Caco-2 (cell line): ENCODE measurements around the gene SLC4A11. TPM values are rescaled to one million over a fixed set of nuclear protein-coding genes. Genes with fewer than 3 reads are reported as not detected.

Experiments used
- BruUV-seq: library from RNA; stranded (reverse); fragments of 400-500 nt; replicated peaks from 2 replicates; lab custom pipeline; 2021; lab: Mats Ljungman, UMichigan
- CTCF ChIA-PET: fragments of 300-600 bp; sonication (Branson Sonifier 250); formaldehyde crosslinking; loops from one replicate; lab custom pipeline; 2022; ENCODE audit warnings: antibody characterized with exemption; lab: Charles Lee
- POLR2A ChIA-PET: fragments of 300-600 bp; sonication (Branson Sonifier 250); formaldehyde crosslinking; loops from one replicate; lab custom pipeline; 2022; ENCODE audit warnings: antibody characterized with exemption; lab: Charles Lee
- DNase-seq, 2 experiments: peaks; one replicate each; pipeline versions ENCODE4 v3.0.0 to v3.0.0-alpha.2; 2020 to 2022
- H3K27me3 ChIP-seq: replicated peaks from 2 replicates; pipeline ENCODE4 v1.6.0; 2011; ENCODE audit warnings: low read length; ENCODE audit not compliant: control insufficient read depth, insufficient read depth
- H3K36me3 ChIP-seq: 2 replicates; pipeline ENCODE4 v1.5.1; 2011; ENCODE audit warnings: low read length; ENCODE audit not compliant: control insufficient read depth, insufficient read depth
- H3K4me1 ChIP-seq: fragments of 250-450 bp; sonication (Bioruptor Pico); 2 replicates; pipeline ENCODE4 v1.5.1; 2020; ENCODE audit warnings: mild to moderate bottlenecking
- H3K4me3 ChIP-seq: 2 replicates; pipeline ENCODE4 v1.5.1; 2011; ENCODE audit warnings: low read depth, mild to moderate bottlenecking, control low read depth, low read length
- H3K9me3 ChIP-seq: fragments of 250-450 bp; sonication (Bioruptor Pico); 2 replicates; pipeline ENCODE4 v1.5.1; 2020; ENCODE audit warnings: mild to moderate bottlenecking, moderate library complexity
- H3K27ac Mint-ChIP-seq: one replicate; pipeline ENCODE4 v1.8.0; 2022; ENCODE audit warnings: mixed read lengths; ENCODE audit not compliant: unreplicated experiment
- H3K27me3 Mint-ChIP-seq: one replicate; pipeline ENCODE4 v1.8.0; 2022; ENCODE audit warnings: mixed read lengths; ENCODE audit not compliant: insufficient read depth, unreplicated experiment
- H3K36me3 Mint-ChIP-seq: one replicate; pipeline ENCODE4 v1.8.0; 2022; ENCODE audit warnings: mild to moderate bottlenecking, mixed read lengths; ENCODE audit not compliant: insufficient read depth, unreplicated experiment
- H3K4me1 Mint-ChIP-seq: one replicate; pipeline ENCODE4 v1.8.0; 2022; ENCODE audit warnings: low read depth, mixed read lengths; ENCODE audit not compliant: unreplicated experiment
- H3K4me3 Mint-ChIP-seq: one replicate; pipeline ENCODE4 v1.8.0; 2022; ENCODE audit warnings: mild to moderate bottlenecking, moderate library complexity, mixed read lengths; ENCODE audit not compliant: unreplicated experiment
- H3K9me3 Mint-ChIP-seq: one replicate; pipeline ENCODE4 v1.8.0; 2022; ENCODE audit warnings: mixed read lengths; ENCODE audit not compliant: unreplicated experiment
- intact Hi-C: fragments of 100-400 bp; cut with micrococcal nuclease; formaldehyde crosslinking; loops from one replicate; pipeline ENCODE4 v1.10.0; 2022; ENCODE audit not compliant: unreplicated experiment
- total RNA-seq: library from RNA; stranded (reverse); gene quantifications from 2 replicates; pipeline ENCODE4 v1.2.3, GENCODE V29; 2022
- TF ChIP-seq, protein P1 (sequence below), 2 experiments: fragments of 200-600 bp in 1 of 2; IDR thresholded peaks; 1 replicate in 1 of 2; 2 replicates in 1 of 2; pipeline versions ENCODE4 v1.5.1 to v1.8.0; 2011 to 2022; ENCODE audit warnings: antibody characterized with exemption in 1 of 2, control low read depth in 1 of 2, inconsistent platforms in 1 of 2, low read depth in 1 of 2, low read length in 1 of 2, mild to moderate bottlenecking in 1 of 2, moderate library complexity in 1 of 2; ENCODE audit not compliant: insufficient read depth in 1 of 2, severe bottlenecking in 1 of 2, unreplicated experiment in 1 of 2

The SLC4A11 gene
- total RNA-seq, 1 experiment from 2014 or later: 9.5 TPM

DNA sequence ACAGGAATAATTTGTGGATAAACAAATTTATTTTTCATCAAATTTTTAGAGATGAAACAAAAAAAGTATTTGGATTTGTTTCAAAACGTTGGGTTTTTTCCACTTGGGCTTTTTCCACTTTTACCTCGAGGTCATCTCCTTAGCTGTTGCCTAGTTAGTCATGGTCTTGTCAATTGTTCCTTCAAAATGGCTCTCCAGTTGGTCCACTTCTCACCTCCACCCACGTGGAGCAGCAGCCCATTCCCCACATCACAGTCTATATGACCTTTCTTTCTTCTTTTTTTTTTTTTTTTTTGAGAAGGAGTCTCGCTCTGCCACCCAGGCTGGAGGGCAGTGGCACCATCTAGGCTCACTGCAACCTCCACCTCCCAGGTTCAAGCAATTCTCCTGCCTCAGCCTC is 6.7 kb upstream of the SLC4A11 start:
- H3K4me1 Mint-ChIP-seq: peaks cover 34% of the 10 kb centered on the region
- POLR2A ChIA-PET: no interaction called here

DNA sequence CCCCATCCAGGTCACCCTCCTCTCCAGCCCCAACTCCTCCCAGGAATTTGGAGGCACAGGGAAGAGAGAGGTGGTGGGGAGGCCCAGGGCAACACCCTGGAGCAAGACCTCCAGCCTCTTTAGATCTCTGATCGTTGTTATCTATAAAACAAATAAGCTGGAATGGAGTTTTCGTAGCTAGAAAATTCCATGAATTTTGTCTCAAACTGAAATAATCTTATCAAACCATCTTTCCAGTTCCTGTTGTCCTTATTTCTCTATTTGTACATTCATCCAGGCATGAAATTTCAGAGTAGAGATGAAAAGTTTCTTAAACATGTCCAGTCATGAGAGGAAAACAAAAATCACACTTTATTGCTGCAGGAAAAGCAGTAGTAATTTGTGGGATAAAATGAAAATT is 6.2 kb upstream of the SLC4A11 start:
- H3K4me1 ChIP-seq: peaks cover 7% of the 10 kb centered on the region
- Mint-ChIP-seq H3K36me3 (peaks cover 5% of the 10 kb centered on the region), H3K4me1 (peaks cover 36% of the 10 kb centered on the region), H3K27ac (no peak overlapping the region), H3K27me3 (no peaks in the 10 kb centered on the region), H3K4me3 (no peak overlapping the region), H3K9me3 (no peaks in the 10 kb centered on the region)
- no peaks in the 10 kb centered on the region for H3K36me3 ChIP-seq
- no peaks in the 10 kb centered on the region for H3K27me3 ChIP-seq
- no peak for DNase-seq
- ChIA-PET POLR2A (no interaction called here), CTCF (no interaction called here)
- BruUV-seq: no TSS peak
- TF ChIP-seq, protein P1, sequence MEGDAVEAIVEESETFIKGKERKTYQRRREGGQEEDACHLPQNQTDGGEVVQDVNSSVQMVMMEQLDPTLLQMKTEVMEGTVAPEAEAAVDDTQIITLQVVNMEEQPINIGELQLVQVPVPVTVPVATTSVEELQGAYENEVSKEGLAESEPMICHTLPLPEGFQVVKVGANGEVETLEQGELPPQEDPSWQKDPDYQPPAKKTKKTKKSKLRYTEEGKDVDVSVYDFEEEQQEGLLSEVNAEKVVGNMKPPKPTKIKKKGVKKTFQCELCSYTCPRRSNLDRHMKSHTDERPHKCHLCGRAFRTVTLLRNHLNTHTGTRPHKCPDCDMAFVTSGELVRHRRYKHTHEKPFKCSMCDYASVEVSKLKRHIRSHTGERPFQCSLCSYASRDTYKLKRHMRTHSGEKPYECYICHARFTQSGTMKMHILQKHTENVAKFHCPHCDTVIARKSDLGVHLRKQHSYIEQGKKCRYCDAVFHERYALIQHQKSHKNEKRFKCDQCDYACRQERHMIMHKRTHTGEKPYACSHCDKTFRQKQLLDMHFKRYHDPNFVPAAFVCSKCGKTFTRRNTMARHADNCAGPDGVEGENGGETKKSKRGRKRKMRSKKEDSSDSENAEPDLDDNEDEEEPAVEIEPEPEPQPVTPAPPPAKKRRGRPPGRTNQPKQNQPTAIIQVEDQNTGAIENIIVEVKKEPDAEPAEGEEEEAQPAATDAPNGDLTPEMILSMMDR (IDR thresholded peaks at IDR 0.05; ENCODE audit: insufficient read depth in 1 of 2, low read depth in 1 of 2, low read length in 1 of 2, severe bottlenecking in 1 of 2, unreplicated experiment in 1 of 2): no peak
- intact Hi-C loops: no loop called here
- H3K9me3 ChIP-seq: no peaks in the 10 kb centered on the region
- H3K4me3 ChIP-seq: no peak overlapping the region

More for the DNA sequence above, 6.7 kb upstream of the SLC4A11 start:
- no peaks in the 10 kb centered on the region for H3K27me3 Mint-ChIP-seq
- intact Hi-C loops: no loop called here
- no peaks in the 10 kb centered on the region for H3K9me3 Mint-ChIP-seq
- no TSS peak for BruUV-seq
- TF ChIP-seq, protein P1 (IDR thresholded peaks at IDR 0.05; ENCODE audit: insufficient read depth in 1 of 2, low read depth in 1 of 2, low read length in 1 of 2, severe bottlenecking in 1 of 2, unreplicated experiment in 1 of 2): no peak
- Histone ChIP-seq H3K9me3 (no peaks in the 10 kb centered on the region), H3K27me3 (no peaks in the 10 kb centered on the region), H3K4me1 (peaks cover 7% of the 10 kb centered on the region), H3K4me3 (no peak overlapping the region), H3K36me3 (no peaks in the 10 kb centered on the region)
- H3K4me3 Mint-ChIP-seq: no peak overlapping the region
- CTCF ChIA-PET: no interaction called here
- peaks cover 5% of the 10 kb centered on the region for H3K36me3 Mint-ChIP-seq
- DNase-seq: no peak
- no peak overlapping the region for H3K27ac Mint-ChIP-seq

DNA sequence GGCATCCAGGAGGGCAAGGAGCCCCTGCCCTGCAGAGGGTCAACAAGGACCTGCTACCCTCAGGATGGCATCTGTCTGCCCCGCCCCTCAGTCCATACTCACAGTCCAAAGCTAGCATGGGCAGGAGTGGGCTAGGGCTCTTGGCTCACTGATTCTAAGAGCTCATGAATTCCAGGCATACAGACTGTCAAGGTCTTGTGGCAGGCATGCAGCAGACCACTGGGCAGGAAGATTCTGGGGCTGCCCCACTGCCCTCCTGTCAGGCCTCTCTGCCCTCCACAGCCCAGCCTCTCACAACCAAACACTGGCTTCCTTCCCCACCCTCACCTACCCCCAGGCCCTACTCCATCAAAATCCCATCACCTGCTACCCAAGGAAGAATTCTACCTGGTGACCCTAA is 5.6 kb upstream of the SLC4A11 start:
- peaks cover 13% of the 10 kb centered on the region for H3K4me1 ChIP-seq
- H3K36me3 ChIP-seq: no peaks in the 10 kb centered on the region
- no peaks in the 10 kb centered on the region for H3K27me3 Mint-ChIP-seq
- no peaks in the 10 kb centered on the region for H3K9me3 ChIP-seq
- BruUV-seq: no TSS peak
- H3K4me3 ChIP-seq: no peak overlapping the region
- intact Hi-C loops: no loop called here
- CTCF ChIA-PET: no interaction called here
- TF ChIP-seq, protein P1 (IDR thresholded peaks at IDR 0.05; ENCODE audit: insufficient read depth in 1 of 2, low read depth in 1 of 2, low read length in 1 of 2, severe bottlenecking in 1 of 2, unreplicated experiment in 1 of 2): no peak
- no peak for DNase-seq
- peaks cover 30% of the 10 kb centered on the region for H3K4me1 Mint-ChIP-seq
- H3K9me3 Mint-ChIP-seq: no peaks in the 10 kb centered on the region
- H3K36me3 Mint-ChIP-seq: peaks cover 5% of the 10 kb centered on the region
- H3K27me3 ChIP-seq: no peaks in the 10 kb centered on the region
- no peak overlapping the region for H3K4me3 Mint-ChIP-seq
- H3K27ac Mint-ChIP-seq: no peak overlapping the region
- POLR2A ChIA-PET: no interaction called here
